GM20000 (cell line): ENCODE results near the gene CHPT1.

Experiments used
- DNase-seq: peaks from one replicate; pipeline ENCODE4 v3.0.0; 2012; ENCODE audit warnings: low spot score
- TF ChIP-seq, protein P1 (sequence below): IDR thresholded peaks from 2 replicates; pipeline ENCODE4 v1.5.1; 2012; ENCODE audit warnings: mild to moderate bottlenecking, control low read depth; ENCODE audit errors: extremely low read depth, missing control alignments

Gene CHPT1

DNA sequence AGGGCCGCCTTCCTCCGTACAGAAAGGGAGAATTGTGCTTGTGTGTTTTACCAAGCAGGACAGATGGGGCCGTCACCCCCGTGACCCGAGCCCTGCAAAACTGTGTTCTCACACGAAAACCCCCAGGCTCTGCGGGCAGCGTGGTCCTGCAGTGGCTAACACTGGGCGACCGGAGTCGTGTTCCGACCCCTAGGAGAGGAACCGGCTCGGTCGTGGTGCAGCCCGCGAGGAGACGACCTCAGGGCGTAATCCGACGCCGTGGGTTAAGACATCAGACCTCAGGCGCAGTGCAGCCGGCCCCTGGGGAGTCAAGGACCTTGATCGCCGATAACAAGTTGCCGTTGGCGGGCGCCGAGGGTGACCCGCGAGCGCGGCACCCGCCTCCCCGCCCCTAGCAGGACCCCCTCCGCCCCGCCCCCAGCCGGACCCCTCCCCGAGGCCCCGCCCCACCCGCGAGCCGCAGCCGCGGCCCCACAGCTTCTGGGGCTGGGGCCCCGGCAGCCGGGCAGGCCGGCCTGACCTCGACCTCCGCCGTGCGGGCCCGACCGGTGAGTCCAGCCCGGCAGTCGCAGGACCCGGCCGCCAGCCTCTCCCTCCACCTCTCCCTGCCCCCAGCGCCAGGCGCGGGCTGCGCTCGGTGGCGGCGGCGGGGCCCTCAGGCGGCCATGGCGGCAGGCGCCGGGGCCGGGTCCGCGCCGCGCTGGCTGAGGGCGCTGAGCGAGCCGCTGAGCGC lies at the start of gene CHPT1:
TSS of gene CHPT1 (plus strand) at position 444 of the 733 bp plus-strand sequence. CDS start at position 666, 222 bp downstream.
- DNase-seq: peak; percentile 87
- TF ChIP-seq, protein P1, sequence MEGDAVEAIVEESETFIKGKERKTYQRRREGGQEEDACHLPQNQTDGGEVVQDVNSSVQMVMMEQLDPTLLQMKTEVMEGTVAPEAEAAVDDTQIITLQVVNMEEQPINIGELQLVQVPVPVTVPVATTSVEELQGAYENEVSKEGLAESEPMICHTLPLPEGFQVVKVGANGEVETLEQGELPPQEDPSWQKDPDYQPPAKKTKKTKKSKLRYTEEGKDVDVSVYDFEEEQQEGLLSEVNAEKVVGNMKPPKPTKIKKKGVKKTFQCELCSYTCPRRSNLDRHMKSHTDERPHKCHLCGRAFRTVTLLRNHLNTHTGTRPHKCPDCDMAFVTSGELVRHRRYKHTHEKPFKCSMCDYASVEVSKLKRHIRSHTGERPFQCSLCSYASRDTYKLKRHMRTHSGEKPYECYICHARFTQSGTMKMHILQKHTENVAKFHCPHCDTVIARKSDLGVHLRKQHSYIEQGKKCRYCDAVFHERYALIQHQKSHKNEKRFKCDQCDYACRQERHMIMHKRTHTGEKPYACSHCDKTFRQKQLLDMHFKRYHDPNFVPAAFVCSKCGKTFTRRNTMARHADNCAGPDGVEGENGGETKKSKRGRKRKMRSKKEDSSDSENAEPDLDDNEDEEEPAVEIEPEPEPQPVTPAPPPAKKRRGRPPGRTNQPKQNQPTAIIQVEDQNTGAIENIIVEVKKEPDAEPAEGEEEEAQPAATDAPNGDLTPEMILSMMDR: no peak

GRCh38 chr12:101647711-101648110 lies 49.7 kb upstream of the CHPT1 start:
- no peak for DNase-seq
- TF ChIP-seq, protein P1: no peak

- TF ChIP-seq, protein P1: no peak
- DNase-seq: no peak
Observed at GRCh38 chr12:101648195-101648594, 49.2 kb upstream of the CHPT1 start.

- TF ChIP-seq, protein P1: no peak
- no peak for DNase-seq
Observed at GRCh38 chr12:101650346-101651117, 46.9 kb upstream of the CHPT1 start.

- DNase-seq: no peak
- TF ChIP-seq, protein P1: no peak
Observed at GRCh38 chr12:101653030-101653429, 44.4 kb upstream of the CHPT1 start.

DNA sequence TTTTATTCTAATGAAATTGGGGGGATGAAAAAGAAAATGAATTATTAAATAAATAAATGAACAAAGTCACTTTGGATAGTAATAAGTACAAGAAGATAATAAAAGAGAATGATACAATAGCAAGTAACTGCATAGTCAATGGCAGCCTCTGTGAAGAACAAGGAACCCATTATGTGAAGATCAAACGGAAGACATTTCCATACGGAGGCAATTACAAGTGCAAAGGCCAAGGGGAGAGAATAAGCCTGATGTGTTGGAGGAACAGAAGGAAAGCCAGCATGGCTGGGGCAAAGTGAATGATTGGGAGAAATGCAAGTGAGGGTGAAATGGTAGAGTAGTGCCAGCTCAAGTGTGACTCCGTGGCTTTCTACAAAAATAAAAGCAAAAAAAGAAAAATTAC lies 43.9 kb upstream of the CHPT1 start:
- no peak for DNase-seq
- TF ChIP-seq, protein P1: no peak

- DNase-seq: no peak
- TF ChIP-seq, protein P1: no peak
Observed at GRCh38 chr12:101654442-101654841, 43.0 kb upstream of the CHPT1 start.
